ENCODE data around the gene COASY. TPM values are rescaled to one million over a fixed set of nuclear protein-coding genes. Genes with fewer than 3 reads are reported as not detected.

The COASY gene
- total and polyA plus RNA-seq, 8 donors = 15.6 to 127 (median 82.4) TPM

- 95 to 98% (median 97%) methylated on average over 4 of the region's 4 CpGs for WGBS, 5 donors
- no peak for DNase-seq
- TF ChIP-seq EP300 (IDR thresholded peaks at IDR 0.05) (no peak), CTCF (IDR thresholded peaks at IDR 0.05) (no peak), POLR2A (IDR thresholded peaks at IDR 0.05) (no peak), POLR2AphosphoS5 (IDR thresholded peaks at IDR 0.05) (no peak)
- Histone ChIP-seq H3K4me1 (peaks cover 20 to 28% (median 22%) of the 10 kb centered on the region in 4 donors), H3K36me3 (peaks cover 43 to 51% (median 48%) of the 10 kb centered on the region in 4 donors), H3K27me3 (no peaks in the 10 kb centered on the region), H3K9me3 (no peaks in the 10 kb centered on the region), H3K4me3 (no peak overlapping the region), H3K27ac (no peak overlapping the region)
- intact Hi-C loops (cut with DNase I; ENCODE audit: low total_unique reads) = no loop called here
Observed at GRCh38 chr17:42612013-42612412, 50.1 kb downstream of the COASY start.

GRCh38 chr17:42613699-42614295, 51.8 kb downstream of the COASY start:
- Histone ChIP-seq H3K36me3 (peaks cover 43 to 51% (median 48%) of the 10 kb centered on the region in 4 donors), H3K27ac (no peak overlapping the region), H3K4me1 (peaks cover 17 to 23% (median 19%) of the 10 kb centered on the region in 4 donors), H3K9me3 (no peaks in the 10 kb centered on the region), H3K27me3 (no peaks in the 10 kb centered on the region), H3K4me3 (no peak overlapping the region)
- no peak for DNase-seq
- TF ChIP-seq POLR2A (IDR thresholded peaks at IDR 0.05) (no peak), POLR2AphosphoS5 (IDR thresholded peaks at IDR 0.05) (no peak), EP300 (IDR thresholded peaks at IDR 0.05) (no peak), CTCF (IDR thresholded peaks at IDR 0.05) (no peak)
- intact Hi-C loops (cut with DNase I; ENCODE audit: low total_unique reads) = no loop called here
- 94 to 98% (median 96%) methylated on average over 17 of the region's 17 CpGs for WGBS, 5 donors

Other genes with a start within 250 kb of the COASY start
- gene STAT3, start 173.7 kb upstream of the COASY start, total RNA-seq = 100 to 1,000 TPM in 4 of 5 donors, 10 to 100 TPM in 1; 70.4 to 207 (median 159) TPM
- gene STAT3, start 173.7 kb upstream of the COASY start, polyA plus RNA-seq = 10 to 100 TPM; 31.3 to 46.6 (median 42.3) TPM
- 100 to 1,000 TPM in 3 of 5 donors, 10 to 100 TPM in 2; 75.2 to 244 (median 162) TPM for gene CAVIN1, start 138.9 kb upstream of the COASY start, total RNA-seq
- gene CAVIN1, start 138.9 kb upstream of the COASY start, polyA plus RNA-seq = 100 to 1,000 TPM in 1 of 3 donors, 10 to 100 TPM in 2; 61.2 to 104 (median 94.2) TPM
- gene ATP6V0A1, start 103.3 kb upstream of the COASY start, total RNA-seq = 100 to 1,000 TPM in 3 of 5 donors, 10 to 100 TPM in 2; 61.7 to 435 (median 123) TPM
- 10 to 100 TPM; 13.1 to 24.5 (median 13.2) TPM for gene ATP6V0A1, start 103.3 kb upstream of the COASY start, polyA plus RNA-seq
- gene NAGLU, start 25.9 kb upstream of the COASY start, total RNA-seq = 10 to 100 TPM; 11.7 to 55.8 (median 22.9) TPM
- 10 to 100 TPM; 16.7 to 22.4 (median 19.9) TPM for gene NAGLU, start 25.9 kb upstream of the COASY start, polyA plus RNA-seq
- gene HSD17B1, start 9.2 kb upstream of the COASY start, total RNA-seq = 1 to 10 TPM in 1 of 5 donors, under 1 TPM in 1, not detected in 3; 0.55 to 1.8 TPM
- 1 to 10 TPM; 2.7 to 4.8 (median 4.6) TPM for gene HSD17B1, start 9.2 kb upstream of the COASY start, polyA plus RNA-seq
- 100 to 1,000 TPM in 1 of 5 donors, 10 to 100 TPM in 4; 39.7 to 101 (median 62.5) TPM for gene MLX, start 5.0 kb downstream of the COASY start, total RNA-seq
- gene MLX, start 5.0 kb downstream of the COASY start, polyA plus RNA-seq = 10 to 100 TPM; 39.1 to 83.4 (median 55.5) TPM
- 1 to 10 TPM in 2 of 5 donors, under 1 TPM in 1, not detected in 2; 0.89 to 3.3 (median 2.4) TPM for gene PSMC3IP, start 15.6 kb downstream of the COASY start, total RNA-seq
- 1 to 10 TPM; 5.1 to 6.5 (median 5.2) TPM for gene PSMC3IP, start 15.6 kb downstream of the COASY start, polyA plus RNA-seq
- 10 to 100 TPM; 21.1 to 74.8 (median 51.0) TPM for gene RETREG3, start 47.2 kb downstream of the COASY start, total RNA-seq
- gene RETREG3, start 47.2 kb downstream of the COASY start, polyA plus RNA-seq = 10 to 100 TPM in 2 of 3 donors, 1 to 10 TPM in 1; 9.5 to 20.4 (median 15.4) TPM
- 10 to 100 TPM; 18.5 to 72.4 (median 49.2) TPM for gene TUBG1, start 47.5 kb downstream of the COASY start, total RNA-seq
- 10 to 100 TPM; 33.3 to 51.5 (median 42.2) TPM for gene TUBG1, start 47.5 kb downstream of the COASY start, polyA plus RNA-seq
- gene TUBG2, start 97.1 kb downstream of the COASY start, total RNA-seq = 100 to 1,000 TPM in 2 of 5 donors, 10 to 100 TPM in 2, 1 to 10 TPM in 1; 4.3 to 181 (median 15.8) TPM
- 10 to 100 TPM; 13.3 to 17.1 (median 15.9) TPM for gene TUBG2, start 97.1 kb downstream of the COASY start, polyA plus RNA-seq
- 10 to 100 TPM; 16.5 to 96.0 (median 28.0) TPM for gene PLEKHH3, start 114.8 kb downstream of the COASY start, total RNA-seq
- 10 to 100 TPM; 19.1 to 74.4 (median 52.9) TPM for gene PLEKHH3, start 114.8 kb downstream of the COASY start, polyA plus RNA-seq
- 10 to 100 TPM in 1 of 5 donors, 1 to 10 TPM in 3, not detected in 1; 1.7 to 11.7 (median 7.0) TPM for gene CCR10, start 119.7 kb downstream of the COASY start, total RNA-seq
- 1 to 10 TPM in 1 of 3 donors, under 1 TPM in 2; 0.55 to 1.4 (median 0.56) TPM for gene CCR10, start 119.7 kb downstream of the COASY start, polyA plus RNA-seq
- gene CNTNAP1, start 120.4 kb downstream of the COASY start, total RNA-seq = 10 to 100 TPM in 2 of 5 donors, 1 to 10 TPM in 3; 6.7 to 13.3 (median 9.0) TPM
- gene CNTNAP1, start 120.4 kb downstream of the COASY start, polyA plus RNA-seq = 1 to 10 TPM in 2 of 3 donors, under 1 TPM in 1; 0.76 to 2.7 (median 2.6) TPM
- 100 to 1,000 TPM in 1 of 5 donors, 10 to 100 TPM in 4; 28.1 to 512 (median 35.6) TPM for gene EZH1, start 182.9 kb downstream of the COASY start, total RNA-seq
- 10 to 100 TPM in 1 of 3 donors, 1 to 10 TPM in 2; 6.3 to 16.0 (median 6.7) TPM for gene EZH1, start 182.9 kb downstream of the COASY start, polyA plus RNA-seq
- 10 to 100 TPM in 2 of 5 donors, not detected in 3; 10.4 to 15.2 TPM for gene RAMP2, start 199.1 kb downstream of the COASY start, total RNA-seq
- 10 to 100 TPM in 2 of 3 donors, 1 to 10 TPM in 1; 8.6 to 20.0 (median 19.2) TPM for gene RAMP2, start 199.1 kb downstream of the COASY start, polyA plus RNA-seq
- gene VPS25, start 211.3 kb downstream of the COASY start, total RNA-seq = 10 to 100 TPM in 3 of 5 donors, 1 to 10 TPM in 2; 4.1 to 66.5 (median 12.9) TPM
- gene VPS25, start 211.3 kb downstream of the COASY start, polyA plus RNA-seq = 10 to 100 TPM; 71.8 to 79.6 (median 75.5) TPM
- gene WNK4, start 218.5 kb downstream of the COASY start, total RNA-seq = 10 to 100 TPM in 2 of 5 donors, 1 to 10 TPM in 3; 1.1 to 30.4 (median 4.9) TPM
- 1 to 10 TPM; 1.1 to 1.7 (median 1.3) TPM for gene WNK4, start 218.5 kb downstream of the COASY start, polyA plus RNA-seq
- 100 to 1,000 TPM in 3 of 5 donors, 10 to 100 TPM in 2; 22.2 to 166 (median 121) TPM for gene COA3, start 236.6 kb downstream of the COASY start, total RNA-seq
- gene COA3, start 236.6 kb downstream of the COASY start, polyA plus RNA-seq = 100 to 1,000 TPM; 201 to 268 (median 201) TPM
- gene CNTD1, start 236.7 kb downstream of the COASY start, total RNA-seq = 1 to 10 TPM in 2 of 5 donors, under 1 TPM in 1, not detected in 2; 0.29 to 2.2 (median 1.3) TPM
- gene CNTD1, start 236.7 kb downstream of the COASY start, polyA plus RNA-seq = 1 to 10 TPM; 1.3 to 2.4 (median 1.3) TPM